Hematopoietic multipotent progenitor cell treated with erythropoietin and hydrocortisone succinate and interleukin-3 and kit ligand, for 6 days (in vitro differentiated cells): ENCODE results near the gene GNAQ.
A peak's percentile ranks its signal among the peaks of the same experiment; 100 is the strongest.
"Not testable (repeated sequence)": the region's sequence is repeated elsewhere in the genome, so short reads cannot be mapped to it uniquely, and the experiment has no call there.

Experiments used
- DNase-seq: peaks from one replicate; pipeline ENCODE4 v3.0.0-alpha.2; 2015

The GNAQ gene

GRCh38 chr9:77866878-77867277 lies 164.7 kb downstream of the GNAQ start:
- DNase-seq: peak; percentile 44

DNA sequence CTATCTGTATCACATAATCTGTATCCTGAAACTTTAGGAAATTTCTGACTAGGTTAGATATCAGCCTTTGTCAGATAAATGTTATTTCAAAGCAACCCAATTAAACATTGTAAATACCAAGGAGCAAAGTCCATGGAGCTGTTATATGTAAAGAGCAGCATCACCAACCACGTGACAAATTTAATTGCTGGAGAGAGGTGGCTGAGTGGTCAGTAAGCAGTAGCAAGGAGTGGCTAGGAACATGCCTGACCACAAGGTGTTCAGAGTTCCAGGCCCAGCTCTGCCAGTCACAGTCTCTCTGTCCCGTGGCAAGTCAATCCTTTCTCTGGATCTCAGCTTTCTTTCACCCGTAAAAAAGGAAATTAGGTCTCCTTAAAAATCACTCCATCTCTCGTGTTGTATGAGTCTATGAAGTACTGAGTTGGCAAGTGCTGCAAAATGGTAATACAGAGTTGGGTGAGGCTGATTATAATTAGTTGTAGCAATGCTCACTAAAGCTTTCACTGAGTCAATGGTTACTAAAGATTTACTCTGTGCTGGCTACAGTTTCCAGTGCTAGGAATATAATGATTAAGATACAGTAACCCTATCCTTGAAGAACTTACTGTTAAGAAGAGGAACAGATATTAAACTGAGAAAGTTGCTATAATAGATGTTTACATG lies 166.1 kb downstream of the GNAQ start:
- DNase-seq: no peak

DNA sequence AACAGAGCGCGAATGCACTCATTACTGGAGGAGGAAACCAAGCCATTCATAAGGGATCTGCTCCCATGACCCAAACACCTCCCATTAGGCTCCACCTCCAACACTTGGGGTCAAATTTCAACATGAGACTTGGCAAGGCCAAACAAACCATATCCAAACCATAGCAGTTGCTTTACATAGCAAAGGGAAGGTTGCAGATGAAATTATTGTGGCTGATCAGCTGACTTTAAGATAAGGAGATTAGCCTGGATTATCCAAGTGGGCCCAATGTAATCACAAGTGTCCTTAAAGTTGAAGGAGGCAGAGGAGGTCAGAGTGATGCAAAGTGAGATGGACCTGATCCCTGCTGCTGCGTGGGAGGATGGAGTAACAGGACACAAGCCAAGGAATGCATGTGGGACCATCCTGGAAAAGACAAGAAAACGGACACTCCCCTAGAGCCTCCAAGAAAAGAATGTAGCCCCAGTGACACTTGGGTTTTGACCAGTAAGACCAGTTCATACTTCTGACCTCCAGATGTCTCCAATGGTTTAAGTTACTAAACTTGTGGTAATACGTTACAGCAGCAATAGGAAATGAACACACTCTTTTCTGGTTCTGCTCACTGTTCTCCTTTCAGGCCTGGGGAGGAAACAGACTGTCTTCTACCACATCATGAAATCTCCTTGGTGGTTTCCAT lies 167.3 kb downstream of the GNAQ start:
- DNase-seq: peak; percentile 77

GRCh38 chr9:77863638-77864037 lies 168.0 kb downstream of the GNAQ start:
- DNase-seq: not testable (repeated sequence)

- not testable (repeated sequence) for DNase-seq
These were observed 170.7 kb downstream of the GNAQ start for GRCh38 chr9:77860953-77861352.

DNA sequence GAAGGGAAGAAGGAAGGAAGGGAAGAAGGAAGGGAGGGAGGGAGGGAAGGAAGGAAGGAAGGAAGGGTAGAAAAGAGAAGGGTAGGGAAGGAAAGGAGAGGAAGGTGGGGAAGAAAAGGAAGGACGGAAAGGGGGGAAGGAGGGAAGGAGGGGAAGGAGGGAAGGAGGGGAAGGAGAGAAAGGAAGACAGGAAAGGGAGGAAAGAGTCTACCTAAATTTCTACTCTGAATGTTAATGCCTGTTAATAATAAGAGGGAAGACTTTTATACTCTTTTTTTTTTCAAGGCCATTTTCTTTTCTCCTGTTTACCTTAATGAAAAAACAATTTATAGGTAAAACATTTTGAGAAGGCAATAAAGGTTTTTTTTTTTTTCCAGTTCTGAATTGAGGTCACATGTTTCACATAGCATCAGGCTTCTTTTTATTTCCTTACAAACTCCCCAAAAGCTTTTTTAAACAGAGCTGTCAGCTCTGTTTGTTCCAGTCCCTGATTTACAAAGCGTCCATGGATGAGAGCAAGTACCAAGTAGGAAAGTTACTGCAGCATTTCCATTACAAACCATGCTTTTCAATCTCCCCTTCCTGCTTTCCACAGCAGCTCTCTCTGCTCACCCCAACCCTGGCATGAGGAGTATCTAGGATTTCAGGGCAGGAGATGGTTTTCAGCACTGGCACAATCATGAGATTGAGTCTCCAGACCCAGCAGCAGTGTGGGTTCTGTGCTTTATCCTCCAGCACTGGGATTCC lies 173.9 kb downstream of the GNAQ start:
- no peak for DNase-seq

GRCh38 chr9:77856615-77857014 lies 175.0 kb downstream of the GNAQ start:
- DNase-seq: no peak

DNA sequence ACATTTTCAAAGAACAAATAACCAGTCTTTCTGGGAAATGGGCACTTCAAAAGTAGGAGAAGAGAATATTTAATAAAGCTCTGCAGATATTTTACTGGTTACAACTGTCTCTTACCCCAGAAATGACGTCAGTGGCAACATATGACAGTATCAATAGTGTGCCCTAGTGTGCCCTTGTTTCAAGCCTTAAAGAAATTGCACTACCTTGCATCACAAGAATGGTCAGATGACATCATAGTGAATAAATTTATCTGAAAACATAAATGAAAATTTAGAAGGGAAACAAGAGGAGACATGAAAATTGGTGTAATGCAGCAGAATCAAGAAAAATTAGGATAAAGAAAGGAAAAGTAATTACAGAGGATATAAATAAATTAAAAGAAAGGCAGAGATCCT lies 176.7 kb downstream of the GNAQ start:
- no peak for DNase-seq

DNA sequence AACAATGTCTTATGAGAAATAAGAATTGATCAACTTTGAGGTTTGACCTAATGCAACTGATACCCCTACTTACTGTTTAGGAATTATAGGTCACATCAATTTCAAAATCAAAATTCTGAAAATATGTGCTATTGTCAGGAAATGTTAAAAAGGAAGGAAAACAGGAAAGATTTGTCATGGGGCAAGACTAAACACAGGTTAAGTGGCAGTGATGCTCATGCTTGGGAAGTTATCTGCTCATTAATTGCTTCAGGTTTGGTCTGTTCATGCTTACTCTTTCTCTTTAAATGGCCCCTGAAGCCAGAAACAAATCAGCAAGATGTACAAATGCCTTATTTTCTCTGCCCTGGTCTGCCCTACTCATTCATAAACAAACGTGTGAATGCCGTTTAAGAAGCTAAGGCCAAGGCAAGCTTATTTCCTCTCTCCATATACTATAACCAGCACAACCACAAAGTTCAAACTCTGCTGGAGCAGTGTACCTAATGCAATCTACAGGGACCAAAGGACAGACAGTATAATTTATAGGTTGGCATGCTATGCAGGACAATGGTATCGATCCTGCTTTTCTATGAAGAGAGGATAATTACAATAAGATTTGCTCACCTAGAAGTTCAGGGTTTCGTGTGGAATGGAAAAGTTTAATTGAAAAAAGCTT lies 177.2 kb downstream of the GNAQ start:
- DNase-seq: no peak

- DNase-seq: no peak
These were observed 177.9 kb downstream of the GNAQ start for GRCh38 chr9:77853716-77854115.

DNA sequence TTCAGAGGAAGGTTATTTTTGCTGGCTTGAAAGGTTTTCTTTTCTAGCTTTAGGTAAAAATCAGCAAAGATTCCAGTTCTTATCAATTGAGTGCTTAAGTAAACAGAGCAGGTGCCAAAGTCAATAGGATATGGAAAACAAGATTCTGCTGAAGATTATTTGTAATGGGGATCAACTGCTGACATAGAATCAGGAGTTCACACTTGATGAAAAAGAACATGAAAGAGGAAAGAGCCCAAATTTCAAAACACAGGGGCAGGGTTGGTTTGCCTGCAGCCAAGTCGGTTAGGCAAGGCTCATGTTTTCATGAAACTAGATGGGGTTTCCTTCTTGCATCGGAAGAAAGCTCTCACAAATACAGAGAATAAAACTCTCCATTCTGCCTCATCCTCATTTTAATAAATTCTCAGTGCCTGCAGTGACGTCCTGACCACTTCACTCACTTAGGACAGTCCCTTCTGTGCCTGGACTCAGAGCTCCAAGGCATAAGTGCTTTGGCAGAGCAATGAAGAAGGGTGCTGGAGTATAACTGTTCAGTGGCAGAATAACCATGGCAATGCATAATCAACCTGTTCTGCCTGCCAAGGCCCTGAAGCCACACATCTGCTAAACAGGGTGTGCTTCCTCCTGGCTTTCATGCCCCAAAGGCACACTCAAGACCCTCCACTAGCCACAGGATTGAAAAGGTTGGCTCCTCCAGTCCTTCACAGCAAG lies 179.6 kb downstream of the GNAQ start:
- no peak for DNase-seq

DNA sequence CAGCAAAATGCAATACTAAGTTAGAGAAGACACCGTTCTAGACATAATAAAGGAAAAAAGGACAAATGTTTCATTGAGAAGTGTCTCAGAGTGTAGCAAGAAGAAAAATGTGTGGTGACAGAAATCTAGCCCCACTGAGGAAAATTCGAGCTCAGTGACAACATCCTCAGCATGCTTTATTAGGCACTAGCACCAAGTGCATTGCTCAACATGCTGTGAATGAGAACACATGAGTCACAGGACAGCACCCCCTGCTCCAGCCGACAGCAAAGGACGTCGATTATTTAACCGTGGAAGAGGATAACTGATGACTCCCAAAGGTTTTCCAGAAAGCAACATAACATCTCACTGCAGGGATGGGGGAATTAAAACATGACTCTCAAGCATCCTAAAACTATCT lies 182.7 kb downstream of the GNAQ start:
- no peak for DNase-seq

DNA sequence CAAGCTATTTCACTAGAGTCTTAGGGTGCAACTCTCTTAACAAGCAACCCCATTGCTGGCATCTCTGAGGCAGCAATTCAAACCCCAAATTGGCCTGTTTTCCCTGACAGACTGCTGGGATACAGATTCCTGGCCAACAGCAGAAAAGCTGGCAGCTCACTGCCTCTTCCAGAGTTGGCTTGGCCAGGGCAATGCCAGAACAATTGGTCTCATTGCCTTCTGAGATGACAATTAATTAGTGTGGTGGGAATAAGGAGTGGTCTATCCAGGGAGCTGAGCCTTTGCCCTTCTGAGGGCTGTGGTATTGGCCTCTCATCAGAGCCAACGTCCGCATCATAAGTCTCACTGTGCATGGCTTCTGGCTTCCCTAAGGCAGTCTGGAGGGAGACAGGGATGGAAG lies 183.2 kb downstream of the GNAQ start:
- no peak for DNase-seq

- DNase-seq: no peak
These were observed 184.0 kb downstream of the GNAQ start for GRCh38 chr9:77847626-77848025.

GRCh38 chr9:77847059-77847499 lies 184.5 kb downstream of the GNAQ start:
- DNase-seq: no peak

DNA sequence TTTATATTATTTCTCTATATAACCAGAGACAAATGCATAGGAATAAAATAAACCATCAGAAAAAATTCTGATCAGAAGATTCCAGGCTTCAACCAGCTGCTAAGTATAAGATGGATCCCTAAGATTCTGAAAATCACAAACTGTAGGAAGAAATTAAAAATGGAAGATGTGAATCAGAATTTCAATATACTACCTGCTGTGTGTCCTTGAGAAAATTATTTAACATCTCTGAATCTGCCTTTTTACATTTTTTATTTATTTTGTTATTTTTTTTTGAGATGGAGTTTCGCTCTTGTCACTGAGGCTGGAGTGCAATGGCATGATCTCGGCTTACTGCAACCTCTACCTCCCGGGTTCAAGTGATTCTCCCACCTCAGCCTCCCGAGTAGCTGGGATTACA lies 187.2 kb downstream of the GNAQ start:
- DNase-seq: no peak

DNA sequence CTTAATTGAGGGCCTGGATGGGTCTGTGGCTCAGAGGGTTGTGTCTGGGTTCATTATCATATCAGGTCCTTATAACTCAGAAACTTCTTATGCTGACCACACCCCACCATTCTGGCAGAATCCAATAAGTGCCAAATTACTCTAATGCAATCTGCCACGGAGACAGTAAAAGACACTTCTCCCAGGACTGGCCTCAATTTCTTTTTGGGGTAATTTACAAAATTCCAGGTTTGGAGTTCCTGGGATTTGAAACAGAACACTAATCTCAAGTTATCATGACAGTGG lies 187.8 kb downstream of the GNAQ start:
- DNase-seq: peak; percentile 74

DNA sequence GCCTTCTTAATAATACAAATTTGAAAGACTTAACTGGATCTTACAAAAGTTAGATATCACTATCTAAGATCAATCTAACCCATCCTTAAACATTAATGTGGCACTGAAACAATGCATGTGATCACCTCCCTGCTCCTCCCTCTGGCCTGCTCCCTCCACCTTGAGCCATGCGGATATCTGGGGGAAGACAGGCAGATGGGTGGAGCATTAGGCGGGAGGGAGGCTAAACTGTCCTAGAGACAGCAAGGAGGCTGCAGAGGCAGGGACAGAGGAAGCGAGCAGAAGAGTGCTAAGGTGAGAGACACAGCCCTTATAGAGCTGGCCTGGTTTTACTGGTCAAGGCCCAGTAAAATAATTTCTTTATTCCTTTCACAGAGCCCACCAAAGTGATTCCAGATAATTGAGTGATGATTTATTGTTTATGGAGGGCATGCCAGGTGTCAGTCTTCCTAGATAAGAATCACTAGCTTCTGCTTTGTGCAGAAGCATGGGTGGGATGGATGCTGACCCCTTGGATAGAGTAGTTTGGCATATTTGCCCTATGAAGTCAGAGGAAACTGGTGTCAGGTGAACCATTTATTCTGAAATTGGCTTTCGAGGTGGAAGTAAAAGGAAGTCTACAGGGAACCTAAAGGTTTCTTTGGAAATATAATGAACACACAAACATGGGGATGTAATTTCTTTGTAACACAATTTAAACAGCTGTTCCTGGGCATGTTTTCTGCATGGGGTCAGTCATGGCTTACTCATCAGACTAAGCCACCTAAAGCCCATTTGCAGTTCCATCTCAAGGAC lies 188.3 kb downstream of the GNAQ start:
- DNase-seq: peak; percentile 56

- DNase-seq: peak; percentile 71
These were observed 189.7 kb downstream of the GNAQ start for GRCh38 chr9:77841739-77842386.

DNA sequence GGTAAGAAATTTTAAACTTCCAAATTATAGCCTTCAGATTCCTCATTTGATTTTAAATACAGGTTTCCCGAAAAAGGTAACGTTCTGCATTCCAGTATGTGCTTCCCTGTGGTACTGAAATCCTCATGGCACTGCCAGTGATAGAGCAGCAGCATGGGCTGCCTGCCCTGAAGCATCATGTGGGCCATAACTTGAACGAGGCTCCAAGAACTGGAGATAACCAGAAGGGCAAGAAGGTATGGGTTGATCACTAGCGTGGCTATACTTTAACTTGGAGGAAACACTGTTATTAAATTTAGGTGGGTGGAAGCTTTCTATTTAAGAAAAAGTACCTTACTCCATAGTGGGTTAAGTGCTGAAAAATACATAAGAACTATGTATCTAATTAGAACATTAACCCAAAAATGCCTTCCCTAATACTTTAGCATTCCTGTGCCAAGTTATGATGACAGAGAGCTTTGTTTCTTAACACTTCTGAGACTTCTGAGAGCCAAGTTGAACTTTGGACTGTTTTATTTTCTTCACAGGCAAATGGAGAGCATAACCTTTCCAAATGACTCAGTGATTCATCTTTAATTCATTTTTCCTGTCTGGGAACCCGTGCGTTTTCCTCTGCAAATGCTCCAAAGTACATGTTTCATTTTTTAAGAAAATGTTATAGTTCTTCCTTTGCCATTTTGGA lies 192.0 kb downstream of the GNAQ start:
- DNase-seq: no peak

- DNase-seq: no peak
These were observed 192.6 kb downstream of the GNAQ start for GRCh38 chr9:77838986-77839385.
